Spleen (tissue), 11 donors: ENCODE data around the gene YY2. TPM values are rescaled to one million over a fixed set of nuclear protein-coding genes. Genes with fewer than 3 reads are reported as not detected.
"Not testable (repeated sequence)": the region's sequence is repeated elsewhere in the genome, so short reads cannot be mapped to it uniquely, and the experiment has no call there.

ENCODE experiments used
- DNase-seq: peaks from one replicate; pipeline ENCODE4 v3.0.0-alpha.2; 2020
- H3K27ac ChIP-seq, 8 donors: fragments of 200-600 bp; sonication (generic) in 7 of 8; 1 replicate in 4 of 8; 2 replicates in 4 of 8; pipeline versions ENCODE4 v1.5.0 to v1.8.0; 2016 to 2021; ENCODE audit warnings: inconsistent platforms in 4 of 8, mild to moderate bottlenecking in 4 of 8, moderate library complexity in 1 of 8
- H3K27me3 ChIP-seq, 7 donors: fragments of 200-600 bp; sonication (generic) in 6 of 7; replicated peaks in 1 of 7; 1 replicate in 4 of 7; 2 replicates in 3 of 7; pipeline versions ENCODE4 v1.5.0 to v1.8.0; 2016 to 2021; ENCODE audit warnings: inconsistent platforms in 3 of 7, mild to moderate bottlenecking in 1 of 7
- H3K36me3 ChIP-seq, 6 donors: fragments of 200-600 bp; sonication (generic) in 5 of 6; 1 replicate in 4 of 6; 2 replicates in 2 of 6; pipeline versions ENCODE4 v1.5.0 to v1.8.0; 2016 to 2021; ENCODE audit warnings: inconsistent platforms in 2 of 6
- H3K4me1 ChIP-seq, 6 donors: fragments of 200-600 bp; sonication (generic) in 5 of 6; 1 replicate in 3 of 6; 2 replicates in 3 of 6; pipeline versions ENCODE4 v1.5.0 to v1.8.0; 2016 to 2021; ENCODE audit warnings: inconsistent platforms in 3 of 6
- H3K4me3 ChIP-seq, 8 donors: fragments of 200-600 bp; sonication (generic) in 7 of 8; 1 replicate in 4 of 8; 2 replicates in 4 of 8; pipeline versions ENCODE4 v1.5.0 to v1.8.0; 2016 to 2021; ENCODE audit warnings: inconsistent platforms in 4 of 8, mild to moderate bottlenecking in 4 of 8, moderate library complexity in 2 of 8
- H3K9me3 ChIP-seq, 8 donors: fragments of 200-600 bp; sonication (generic) in 7 of 8; 1 replicate in 4 of 8; 2 replicates in 4 of 8; pipeline versions ENCODE4 v1.5.0 to v1.8.0; 2016 to 2021; ENCODE audit warnings: inconsistent platforms in 4 of 8
- CTCF ChIP-seq, 11 experiments: fragments of 200-600 bp in 7 of 11; fragments of 450-650 bp in 4 of 11; sonication (generic) in 4 of 11; IDR thresholded peaks in 8 of 11; conservative IDR thresholded peaks in 3 of 11; 1 replicate in 7 of 11; 2 replicates in 4 of 11; pipeline versions ENCODE4 v1.4.0 to v1.8.0; 2016 to 2021; ENCODE audit warnings: antibody characterized with exemption in 11 of 11, inconsistent platforms in 4 of 11, mild to moderate bottlenecking in 1 of 11
- POLR2A ChIP-seq, 3 donors: fragments of 450-650 bp; IDR thresholded peaks; one replicate each; pipeline ENCODE4 v1.5.1; 2017; ENCODE audit warnings: antibody characterized with exemption in 3 of 3, mild to moderate bottlenecking in 1 of 3
- POLR2AphosphoS5 ChIP-seq, 3 donors: sonication (generic); formaldehyde crosslinking; IDR thresholded peaks; one replicate each; pipeline ENCODE4 v1.5.1; 2017; ENCODE audit warnings: antibody characterized with exemption in 3 of 3
- WGBS, 5 donors: extraction: QIAGEN DNeasy Blood & Tissue Kit in 3 of 5; methylation state at CpG; one replicate each; pipeline versions ENCODE4 v1.1.5 to v1.1.7; 2013 to 2018; 5-methylcytosine and 5-hydroxymethylcytosine counted together
- intact Hi-C: fragments of 100-400 bp; cut with DNase I; formaldehyde crosslinking; loops from one replicate; pipeline ENCODE4 v1.15.0; 2023; ENCODE audit warnings: low total_unique reads
- polyA plus RNA-seq, 3 donors: library from polyadenylated mRNA; stranded (reverse); fragments of 200-250 nt; gene quantifications; one replicate each; pipeline ENCODE4 v1.2.1, GENCODE V29; 2013
- total RNA-seq, 7 donors: library from RNA; depleted of rRNA in 3 of 7; stranded (reverse); fragments of >200 nt in 3 of 7; fragmentation: NEBNext Ultra II Directional in 4 of 7; extraction: Animal tissue kit (Norgen Biotek cat#: 25700) in 4 of 7; gene quantifications; one replicate each; pipeline versions ENCODE4 v1.1.0 to v1.2.1, GENCODE V29; 2016 to 2021
- donor health status: healthy with polysubstance abuse.
- donor health status: DM: no; HTN: no; CAD: no; lungs with moderate emphysema.
- donor health status: DM: no; HTN: no; CAD: no.
- donor health status: Bipolar disorder and iron deficiency.
- donor health status: healthy.
- donor health status: DM: no; HTN: no; CAD: no.
- donor health status: DM: yes; HTN: yes; CAD: no.

YY2 gene
- total and polyA plus RNA-seq, 10 donors, result 0.28 to 5.7 (median 2.2) TPM

DNA sequence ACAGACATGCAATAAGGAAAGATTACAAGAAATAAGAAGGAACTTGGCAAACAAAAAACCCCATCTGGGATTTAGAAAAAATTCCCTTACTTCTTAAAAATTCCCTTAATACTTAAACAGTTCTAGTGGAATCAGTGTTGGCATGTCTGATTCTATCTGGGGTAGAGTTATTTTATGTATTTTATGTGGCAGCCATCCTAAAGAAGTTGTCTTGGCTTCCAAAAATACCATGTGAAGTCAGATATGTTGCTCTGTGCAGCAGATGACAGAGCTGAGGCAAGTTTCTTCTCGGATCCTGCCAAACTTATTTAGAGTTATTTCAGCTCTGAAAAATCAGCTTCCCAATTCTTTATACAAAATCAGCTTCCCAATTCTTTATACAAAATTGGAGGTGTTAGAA lies 14.7 kb downstream of the YY2 start:
- peaks cover 0 to 9% (median 0%) of the 10 kb centered on the region in 6 donors for H3K36me3 ChIP-seq
- intact Hi-C loops, result no loop called here
- H3K27me3 ChIP-seq, result no peaks in the 10 kb centered on the region
- WGBS, 5 donors, result 80 to 96% (median 83%) methylated on average over 1 of the region's 1 CpG
- no peaks in the 10 kb centered on the region for H3K9me3 ChIP-seq
- no peaks in the 10 kb centered on the region for H3K4me1 ChIP-seq
- H3K4me3 ChIP-seq, result no peak overlapping the region
- H3K27ac ChIP-seq, result no peak overlapping the region
- TF ChIP-seq POLR2A (IDR thresholded peaks at IDR 0.05) (no peak), CTCF (IDR thresholded peaks at IDR 0.05 in 8 of 11, conservative IDR thresholded peaks at IDR 0.05 in 3 of 11) (no peak), POLR2AphosphoS5 (IDR thresholded peaks at IDR 0.05) (no peak)
- no peak for DNase-seq

DNA sequence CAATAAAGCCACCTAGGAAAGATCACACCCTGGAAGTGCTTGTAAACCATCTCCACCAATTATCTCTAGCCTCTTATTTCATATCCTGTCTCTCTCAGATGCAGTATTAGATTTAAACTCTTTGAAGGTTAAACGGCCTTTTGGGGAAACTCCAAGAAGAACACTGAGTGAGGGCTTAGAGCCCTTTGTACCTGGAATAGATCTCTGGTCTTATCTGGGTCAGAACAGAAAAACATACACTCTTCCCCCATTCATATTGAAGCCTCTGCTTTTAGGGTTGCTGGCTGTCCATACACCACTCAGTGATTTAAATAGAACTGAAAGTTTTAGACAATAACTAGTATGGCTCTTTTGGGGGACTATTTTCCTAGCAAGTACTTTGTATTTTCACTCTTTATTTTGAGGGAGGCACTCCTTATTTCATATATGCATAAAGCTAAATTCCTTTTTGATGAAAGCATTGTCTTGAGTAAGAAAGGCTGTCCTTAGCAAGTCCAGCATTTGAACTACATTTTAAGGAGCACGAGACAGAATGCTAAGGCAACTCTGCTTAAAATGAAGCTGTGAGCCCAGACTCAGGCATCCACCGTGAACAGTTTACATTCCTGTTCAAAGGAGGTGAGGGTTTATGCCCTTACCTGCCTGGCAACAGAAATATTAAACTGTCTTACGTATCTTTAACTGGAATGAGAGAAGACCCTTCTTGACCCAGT lies 17.4 kb downstream of the YY2 start:
- H3K4me3 ChIP-seq, result no peak overlapping the region
- TF ChIP-seq POLR2A (IDR thresholded peaks at IDR 0.05) (no peak), POLR2AphosphoS5 (IDR thresholded peaks at IDR 0.05) (no peak), CTCF (IDR thresholded peaks at IDR 0.05 in 8 of 11, conservative IDR thresholded peaks at IDR 0.05 in 3 of 11) (no peak)
- peaks cover 0 to 5% (median 0%) of the 10 kb centered on the region in 7 donors for H3K27me3 ChIP-seq
- WGBS, 5 donors, result 72 to 90% (median 77%) methylated on average over 4 of the region's 4 CpGs
- intact Hi-C loops, result no loop called here
- no peaks in the 10 kb centered on the region for H3K4me1 ChIP-seq
- H3K36me3 ChIP-seq, result peaks cover 0 to 9% (median 0%) of the 10 kb centered on the region in 6 donors
- no peak for DNase-seq
- no peak overlapping the region for H3K27ac ChIP-seq
- H3K9me3 ChIP-seq, result no peaks in the 10 kb centered on the region

DNA sequence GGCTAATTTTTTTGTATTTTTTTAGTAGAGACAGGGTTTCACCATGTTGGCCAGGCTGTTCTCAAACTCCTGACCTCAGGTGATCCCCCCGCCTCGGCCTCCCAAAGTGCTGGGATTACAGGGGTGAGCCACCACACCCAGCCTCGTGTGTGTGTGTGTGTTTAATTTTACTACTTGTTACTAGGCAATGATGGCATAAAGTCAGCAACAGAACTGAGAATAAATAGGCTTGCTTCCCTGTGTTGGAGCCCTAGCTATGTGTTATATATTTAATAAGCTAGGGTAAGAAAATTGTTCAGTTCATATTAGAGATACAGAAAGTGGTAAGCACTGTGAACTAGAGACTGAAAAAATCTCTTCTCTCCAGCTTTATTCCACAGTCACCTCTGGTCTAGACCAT lies 18.4 kb downstream of the YY2 start:
- H3K9me3 ChIP-seq, H3K4me1 ChIP-seq, DNase-seq, H3K27me3 ChIP-seq, intact Hi-C loops, H3K4me3 ChIP-seq, H3K27ac ChIP-seq: not testable (repeated sequence)
- peaks cover 0 to 18% (median 0%) of the 10 kb centered on the region in 6 donors for H3K36me3 ChIP-seq
- 74 to 94% (median 85%) methylated on average over 3 of the region's 3 CpGs for WGBS, 5 donors

DNA sequence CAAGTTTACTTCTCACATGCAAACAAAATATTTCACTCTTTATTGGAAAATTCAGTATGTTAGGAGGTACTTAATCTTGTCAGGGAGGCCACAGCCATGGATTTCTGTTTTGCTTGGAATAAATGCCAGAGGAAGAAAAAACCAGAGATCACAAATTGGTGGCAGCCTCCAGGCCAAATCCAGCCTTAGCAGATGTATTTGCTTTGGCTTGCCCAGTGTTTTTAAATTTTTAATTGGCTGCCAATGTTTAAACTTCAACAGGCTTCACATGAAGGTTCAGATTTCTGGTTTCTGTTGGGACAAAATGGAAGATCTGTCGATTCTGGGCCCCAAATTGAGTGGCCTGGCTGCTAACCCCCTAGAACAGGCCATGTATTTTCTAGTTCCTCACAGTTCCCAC lies 19.2 kb downstream of the YY2 start:
- intact Hi-C loops, result no loop called here
- Histone ChIP-seq H3K27ac (no peak overlapping the region), H3K4me1 (no peaks in the 10 kb centered on the region), H3K27me3 (peaks cover 0 to 5% (median 0%) of the 10 kb centered on the region in 7 donors), H3K9me3 (no peaks in the 10 kb centered on the region), H3K4me3 (no peak overlapping the region), H3K36me3 (peaks cover 0 to 13% (median 0%) of the 10 kb centered on the region in 6 donors)
- no peak for DNase-seq
- WGBS, 5 donors, result 61 to 100% (median 88%) methylated on average over 1 of the region's 1 CpG
- TF ChIP-seq POLR2A (IDR thresholded peaks at IDR 0.05) (no peak), POLR2AphosphoS5 (IDR thresholded peaks at IDR 0.05) (no peak), CTCF (IDR thresholded peaks at IDR 0.05 in 8 of 11, conservative IDR thresholded peaks at IDR 0.05 in 3 of 11) (no peak)
